Epithelial cell of proximal tubule (primary cell): Measurements from ENCODE around the gene GET4. TPM values are rescaled to one million over a fixed set of nuclear protein-coding genes. Genes with fewer than 3 reads are reported as not detected.

ENCODE experiments used
- DNase-seq: peaks from one replicate; pipeline ENCODE4 v3.0.0-alpha.2; 2011; ENCODE audit warnings: low read depth
- H3K4me3 ChIP-seq: 2 replicates; pipeline ENCODE4 v1.5.1; 2011; ENCODE audit warnings: low read depth, mild to moderate bottlenecking, low read length
- CTCF ChIP-seq: conservative IDR thresholded peaks from 2 replicates; pipeline ENCODE4 v1.5.1; 2012; ENCODE audit warnings: low read depth, mild to moderate bottlenecking, low read length
- total RNA-seq: library from RNA; depleted of rRNA; stranded (reverse); fragments of >200 nt; gene quantifications from 2 replicates; pipeline ENCODE4 v1.2.3, GENCODE V29; 2015

The GET4 gene
- total RNA-seq, 1 donor from 2014 or later = 32.6 TPM

DNA sequence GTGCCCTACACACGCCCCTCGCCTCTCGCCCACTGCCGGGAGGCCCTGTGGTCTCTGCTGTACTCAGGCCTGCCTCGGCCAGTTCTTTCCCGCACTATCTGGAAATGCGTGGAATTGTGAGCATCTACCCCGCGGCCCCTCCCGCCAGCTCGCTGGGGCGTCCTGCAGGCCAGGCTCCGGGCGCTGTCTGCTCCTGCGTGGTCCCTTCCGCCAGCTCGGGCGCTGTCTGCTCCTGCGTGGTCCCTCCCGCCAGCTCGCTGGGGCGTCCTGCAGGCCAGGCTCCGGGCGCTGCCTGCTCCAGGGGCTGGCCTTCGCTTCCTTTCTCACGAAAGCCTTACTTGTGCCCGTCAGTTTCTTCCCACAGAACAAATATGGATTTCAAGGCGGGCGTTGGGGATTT, 14.9 kb downstream of the GET4 start:
- H3K4me3 ChIP-seq = no peak overlapping the region
- no peak for TF ChIP-seq CTCF
- no peak for DNase-seq

GRCh38 chr7:891805-892204, 15.5 kb downstream of the GET4 start:
- H3K4me3 ChIP-seq = no peak overlapping the region
- TF ChIP-seq CTCF = no peak
- DNase-seq = no peak

GRCh38 chr7:892648-893593, 16.6 kb downstream of the GET4 start:
- H3K4me3 ChIP-seq = no peak overlapping the region
- no peak for TF ChIP-seq CTCF
- no peak for DNase-seq

DNA sequence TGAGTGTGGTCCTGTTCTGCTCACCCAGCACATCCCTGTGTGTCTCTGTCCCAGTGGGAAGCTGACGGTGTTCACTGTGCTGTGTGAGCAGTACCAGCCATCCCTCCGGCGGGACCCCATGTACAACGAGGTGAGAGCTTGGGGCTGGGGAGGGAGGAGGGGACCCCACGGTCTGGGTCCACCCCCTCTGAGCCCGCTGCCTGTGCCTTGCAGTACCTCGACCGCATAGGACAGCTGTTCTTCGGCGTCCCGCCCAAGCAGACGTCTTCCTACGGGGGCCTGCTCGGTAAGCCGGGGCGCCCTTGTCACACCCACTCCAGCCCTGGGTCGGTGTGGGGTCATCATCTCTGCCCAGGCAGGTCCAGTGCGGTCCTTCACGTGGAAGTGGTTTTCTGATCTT, 17.3 kb downstream of the GET4 start:
- no peak for TF ChIP-seq CTCF
- no peak overlapping the region for H3K4me3 ChIP-seq
- DNase-seq = no peak

DNA sequence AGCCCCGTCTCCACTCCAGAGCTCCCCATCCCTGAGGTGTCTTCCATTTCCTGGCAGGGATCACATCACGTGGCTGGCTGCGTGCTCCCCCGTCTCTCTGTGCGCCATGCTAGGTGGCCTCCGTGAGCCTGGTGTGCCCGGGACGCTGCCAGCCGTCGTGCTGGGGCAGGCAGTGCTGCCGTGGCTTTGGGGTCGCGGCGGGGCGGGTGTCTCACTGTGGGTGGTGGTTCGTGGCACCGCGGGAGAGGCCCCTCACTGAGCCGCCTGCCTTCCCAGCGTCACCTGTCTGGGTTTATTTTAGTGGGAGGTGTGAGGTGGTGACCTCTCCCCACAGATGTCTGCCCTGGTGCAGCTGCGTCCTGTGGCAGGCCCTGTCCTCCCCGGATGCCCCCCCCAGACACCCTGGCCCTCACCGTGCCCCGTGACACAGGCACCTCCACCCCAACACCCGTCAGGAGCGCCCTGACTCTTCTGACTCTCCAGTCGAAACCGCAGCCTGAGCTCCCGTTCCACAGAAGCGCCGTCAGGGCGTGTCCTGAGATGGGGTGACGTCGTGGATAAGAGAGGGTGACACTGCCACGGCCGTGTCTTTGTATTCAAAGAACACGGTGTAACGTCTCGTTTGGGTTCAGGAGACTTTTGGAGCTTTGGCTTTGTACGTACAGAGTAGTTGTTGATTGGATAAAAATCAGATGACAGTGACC, 18.0 kb downstream of the GET4 start:
- no peak overlapping the region for H3K4me3 ChIP-seq
- no peak for DNase-seq
- no peak for TF ChIP-seq CTCF

GRCh38 chr7:894927-895450, 18.6 kb downstream of the GET4 start:
- no peak for DNase-seq
- H3K4me3 ChIP-seq = no peak overlapping the region
- TF ChIP-seq CTCF = no peak
